ENCODE data around the gene TSPAN9.

The TSPAN9 gene

GRCh38 chr12:3299929-3300832, 223.0 kb downstream of the TSPAN9 start:
- TF ChIP-seq TAF1 (IDR thresholded peaks at IDR 0.05; ENCODE audit: borderline replicate concordance, insufficient read depth, low read length) (no peak), FOXP2 (optimal IDR thresholded peaks at IDR 0.05; ENCODE audit: borderline replicate concordance, extremely low read depth, extremely low read length, insufficient read depth) (no peak), SIN3A (IDR thresholded peaks at IDR 0.05; ENCODE audit: borderline replicate concordance, insufficient read depth, low read length) (no peak), REST (IDR thresholded peaks at IDR 0.05; ENCODE audit: insufficient read depth in 1 of 2, low read depth in 2 of 2, low read length in 2 of 2) (no peak), POLR2AphosphoS5 (IDR thresholded peaks at IDR 0.05; ENCODE audit: low read depth, low read length) (no peak)

- TF ChIP-seq TAF1 (IDR thresholded peaks at IDR 0.05; ENCODE audit: borderline replicate concordance, insufficient read depth, low read length) (no peak), FOXP2 (optimal IDR thresholded peaks at IDR 0.05; ENCODE audit: borderline replicate concordance, extremely low read depth, extremely low read length, insufficient read depth) (no peak), REST (IDR thresholded peaks at IDR 0.05; ENCODE audit: insufficient read depth in 1 of 2, low read depth in 2 of 2, low read length in 2 of 2) (no peak), SIN3A (IDR thresholded peaks at IDR 0.05; ENCODE audit: borderline replicate concordance, insufficient read depth, low read length) (no peak), POLR2AphosphoS5 (IDR thresholded peaks at IDR 0.05; ENCODE audit: low read depth, low read length) (no peak)
Measured at GRCh38 chr12:3300833-3301401, 223.7 kb downstream of the TSPAN9 start.

GRCh38 chr12:3302401-3303041, 225.3 kb downstream of the TSPAN9 start:
- TF ChIP-seq SIN3A (IDR thresholded peaks at IDR 0.05; ENCODE audit: borderline replicate concordance, insufficient read depth, low read length): no peak
- TF ChIP-seq FOXP2 (optimal IDR thresholded peaks at IDR 0.05; ENCODE audit: borderline replicate concordance, extremely low read depth, extremely low read length, insufficient read depth): no peak
- no peak for TF ChIP-seq REST (IDR thresholded peaks at IDR 0.05; ENCODE audit: insufficient read depth in 1 of 2, low read depth in 2 of 2, low read length in 2 of 2)
- no peak for TF ChIP-seq POLR2AphosphoS5 (IDR thresholded peaks at IDR 0.05; ENCODE audit: low read depth, low read length)
- TF ChIP-seq TAF1 (IDR thresholded peaks at IDR 0.05; ENCODE audit: borderline replicate concordance, insufficient read depth, low read length): no peak

- TF ChIP-seq FOXP2 (optimal IDR thresholded peaks at IDR 0.05; ENCODE audit: borderline replicate concordance, extremely low read depth, extremely low read length, insufficient read depth) (no peak), TAF1 (IDR thresholded peaks at IDR 0.05; ENCODE audit: borderline replicate concordance, insufficient read depth, low read length) (no peak), POLR2AphosphoS5 (IDR thresholded peaks at IDR 0.05; ENCODE audit: low read depth, low read length) (no peak), SIN3A (IDR thresholded peaks at IDR 0.05; ENCODE audit: borderline replicate concordance, insufficient read depth, low read length) (no peak), REST (IDR thresholded peaks at IDR 0.05; ENCODE audit: insufficient read depth in 1 of 2, low read depth in 2 of 2, low read length in 2 of 2) (no peak)
Measured at GRCh38 chr12:3303410-3304136, 226.4 kb downstream of the TSPAN9 start.
